Trophoblast cell (in vitro differentiated cells and primary cell): Measurements from ENCODE around the gene IQUB.
"Not testable (repeated sequence)": the region's sequence is repeated elsewhere in the genome, so short reads cannot be mapped to it uniquely, and the experiment has no call there.

Source experiments
- DNase-seq, 2 donors: peaks; one replicate each; pipeline ENCODE4 v3.0.0-alpha.2; 2016
- H2AFZ ChIP-seq: 2 replicates; pipeline ENCODE4 v1.6.1; 2013; ENCODE audit warnings: low read length, moderate library complexity, mild to moderate bottlenecking; ENCODE audit not compliant: insufficient read depth, poor library complexity
- H2AK5ac ChIP-seq: 2 replicates; pipeline ENCODE4 v1.6.1; 2013; ENCODE audit warnings: mild to moderate bottlenecking, low read length
- H2BK120ac ChIP-seq: 2 replicates; pipeline ENCODE4 v1.6.1; 2013; ENCODE audit warnings: low read length, mild to moderate bottlenecking, moderate library complexity; ENCODE audit not compliant: insufficient read depth, poor library complexity
- H2BK12ac ChIP-seq: 2 replicates; pipeline ENCODE4 v1.6.1; 2013; ENCODE audit warnings: mild to moderate bottlenecking, low read length, moderate library complexity
- H2BK5ac ChIP-seq: 2 replicates; pipeline ENCODE4 v1.6.1; 2013; ENCODE audit warnings: low read length, low read depth, moderate library complexity, mild to moderate bottlenecking; ENCODE audit not compliant: poor library complexity
- H3K14ac ChIP-seq: 2 replicates; pipeline ENCODE4 v1.6.1; 2013; ENCODE audit warnings: mild to moderate bottlenecking, low read length
- H3K18ac ChIP-seq: 2 replicates; pipeline ENCODE4 v1.6.1; 2013; ENCODE audit warnings: mild to moderate bottlenecking, low read length
- H3K23ac ChIP-seq: 2 replicates; pipeline ENCODE4 v1.6.1; 2013; ENCODE audit warnings: low read length
- H3K27ac ChIP-seq: 2 replicates; pipeline ENCODE4 v1.5.1; 2013; ENCODE audit warnings: low read depth, mild to moderate bottlenecking, inconsistent platforms, low read length, moderate library complexity
- H3K27me3 ChIP-seq: 2 replicates; pipeline ENCODE4 v1.6.1; 2013; ENCODE audit warnings: inconsistent platforms, mild to moderate bottlenecking, low read length, moderate library complexity; ENCODE audit not compliant: insufficient read depth
- H3K36me3 ChIP-seq, 2 experiments: 1 replicate in 1 of 2; 2 replicates in 1 of 2; pipeline ENCODE4 v1.6.1; 2013; ENCODE audit warnings: low read length in 2 of 2, mild to moderate bottlenecking in 2 of 2, moderate library complexity in 1 of 2; ENCODE audit not compliant: insufficient read depth in 2 of 2, control insufficient read depth in 1 of 2
- H3K4ac ChIP-seq: 2 replicates; pipeline ENCODE4 v1.6.1; 2013; ENCODE audit warnings: low read depth, mild to moderate bottlenecking, low read length, moderate library complexity
- H3K4me1 ChIP-seq, 2 experiments: 1 replicate in 1 of 2; 2 replicates in 1 of 2; pipeline ENCODE4 v1.6.1; 2013; ENCODE audit warnings: low read length in 2 of 2, mild to moderate bottlenecking in 2 of 2, moderate library complexity in 1 of 2; ENCODE audit not compliant: insufficient read depth in 2 of 2, control insufficient read depth in 1 of 2
- H3K4me2 ChIP-seq: 2 replicates; pipeline ENCODE4 v1.6.1; 2013; ENCODE audit warnings: inconsistent platforms, mild to moderate bottlenecking, low read length, moderate library complexity
- H3K4me3 ChIP-seq: 2 replicates; pipeline ENCODE4 v1.5.1; 2013; ENCODE audit warnings: mild to moderate bottlenecking, low read depth, low read length, inconsistent platforms
- H3K79me1 ChIP-seq: one replicate; pipeline ENCODE4 v1.6.1; 2013; ENCODE audit warnings: low read length
- H3K79me2 ChIP-seq: 2 replicates; pipeline ENCODE4 v1.6.1; 2013; ENCODE audit warnings: low read length, mild to moderate bottlenecking; ENCODE audit not compliant: control insufficient read depth, insufficient read depth, poor library complexity
- H3K9ac ChIP-seq: 2 replicates; pipeline ENCODE4 v1.6.1; 2013; ENCODE audit warnings: mild to moderate bottlenecking, low read length
- H3K9me3 ChIP-seq: 2 replicates; pipeline ENCODE4 v1.6.1; 2013; ENCODE audit warnings: low read depth, mild to moderate bottlenecking, control low read depth, inconsistent platforms, low read length; ENCODE audit not compliant: insufficient read depth
- H4K12ac ChIP-seq: 2 replicates; pipeline ENCODE4 v1.6.1; 2013; ENCODE audit warnings: low read depth, mild to moderate bottlenecking, low read length, moderate library complexity
- H4K8ac ChIP-seq: 2 replicates; pipeline ENCODE4 v1.6.1; 2013; ENCODE audit warnings: low read depth, mild to moderate bottlenecking, low read length, moderate library complexity
- H4K91ac ChIP-seq: one replicate; pipeline ENCODE4 v1.6.1; 2013; ENCODE audit warnings: low read depth, mild to moderate bottlenecking, low read length, moderate library complexity
- WGBS: extraction: QIAGEN DNeasy Blood & Tissue Kit; methylation state at CpG from one replicate; pipeline ENCODE4 v1.1.7; 2013; ENCODE audit warnings: missing lambda C conversion rate; ENCODE audit not compliant: insufficient read length, insufficient coverage; ENCODE audit errors: extremely low coverage; 5-methylcytosine and 5-hydroxymethylcytosine counted together

The IQUB gene

GRCh38 chr7:123553159-123553558 is 18.8 kb upstream of the IQUB start:
- H4K8ac ChIP-seq: no peak overlapping the region
- H3K14ac ChIP-seq: no peak overlapping the region
- no peak overlapping the region for H3K4me2 ChIP-seq
- no peak for DNase-seq
- no peak overlapping the region for H3K4ac ChIP-seq
- peaks cover 2% of the 10 kb centered on the region for H3K9me3 ChIP-seq
- H3K36me3 ChIP-seq: peaks cover 4 to 12% of the 10 kb centered on the region in 2 experiments
- peaks cover 3% of the 10 kb centered on the region for H3K79me2 ChIP-seq
- H3K4me3 ChIP-seq: no peak overlapping the region
- H2BK5ac ChIP-seq: no peak overlapping the region
- no peak overlapping the region for H3K27ac ChIP-seq
- H4K12ac ChIP-seq: no peak overlapping the region
- no peaks in the 10 kb centered on the region for H3K27me3 ChIP-seq
- H3K79me1 ChIP-seq: peaks cover 5% of the 10 kb centered on the region
- H3K23ac ChIP-seq: no peak overlapping the region
- H3K4me1 ChIP-seq: no peaks in the 10 kb centered on the region
- H2BK120ac ChIP-seq: no peak overlapping the region
- no peak overlapping the region for H4K91ac ChIP-seq
- H2AFZ ChIP-seq: no peak overlapping the region
- H3K9ac ChIP-seq: no peak overlapping the region
- no CpG with 5 or more reads among the region's 3 CpGs for WGBS
- H2BK12ac ChIP-seq: no peak overlapping the region
- H3K18ac ChIP-seq: no peak overlapping the region
- H2AK5ac ChIP-seq: no peak overlapping the region

DNA sequence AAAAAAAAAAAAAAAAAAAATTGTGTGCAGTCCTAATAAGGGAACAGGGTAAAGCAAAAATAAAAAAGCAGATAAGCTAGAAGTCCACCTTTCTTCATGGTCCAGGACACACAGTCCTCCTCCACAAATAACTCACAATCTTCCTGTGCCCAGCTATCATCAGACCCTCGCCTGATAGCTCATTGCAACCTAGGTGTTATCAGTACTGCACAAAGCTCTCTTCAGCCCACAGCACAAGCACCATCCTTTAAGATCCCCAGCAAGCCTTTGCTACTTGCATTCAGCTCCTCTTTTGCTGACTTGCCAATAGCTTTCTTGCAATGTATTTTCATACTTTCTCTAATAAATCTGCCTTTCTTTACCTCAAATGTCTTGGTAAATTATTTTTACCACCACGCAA is 18.2 kb upstream of the IQUB start:
- H4K12ac ChIP-seq: no peak overlapping the region
- H3K18ac ChIP-seq: no peak overlapping the region
- peaks cover 3% of the 10 kb centered on the region for H3K79me2 ChIP-seq
- no peaks in the 10 kb centered on the region for H3K27me3 ChIP-seq
- no peak overlapping the region for H3K4me2 ChIP-seq
- H3K36me3 ChIP-seq: peaks cover 4 to 12% of the 10 kb centered on the region in 2 experiments
- peaks cover 3% of the 10 kb centered on the region for H3K79me1 ChIP-seq
- H3K9ac ChIP-seq: no peak overlapping the region
- no peak overlapping the region for H2AK5ac ChIP-seq
- no peak for DNase-seq
- H2BK5ac ChIP-seq: no peak overlapping the region
- no peak overlapping the region for H4K91ac ChIP-seq
- no peak overlapping the region for H4K8ac ChIP-seq
- H3K4me1 ChIP-seq: no peaks in the 10 kb centered on the region
- H2BK120ac ChIP-seq: no peak overlapping the region
- no CpG with 5 or more reads among the region's 2 CpGs for WGBS
- no peak overlapping the region for H2AFZ ChIP-seq
- H3K23ac ChIP-seq: no peak overlapping the region
- H3K4ac ChIP-seq: no peak overlapping the region
- H3K27ac ChIP-seq: no peak overlapping the region
- peaks cover 2% of the 10 kb centered on the region for H3K9me3 ChIP-seq
- no peak overlapping the region for H3K4me3 ChIP-seq
- no peak overlapping the region for H3K14ac ChIP-seq
- no peak overlapping the region for H2BK12ac ChIP-seq

GRCh38 chr7:123552134-123552533 is 17.7 kb upstream of the IQUB start:
- not testable (repeated sequence) for H3K4me1 ChIP-seq, H3K23ac ChIP-seq, H3K9me3 ChIP-seq, H2AK5ac ChIP-seq, H2AFZ ChIP-seq, H3K79me1 ChIP-seq, H3K79me2 ChIP-seq, H3K18ac ChIP-seq, H3K27ac ChIP-seq, H4K91ac ChIP-seq, H3K4me2 ChIP-seq, H3K14ac ChIP-seq, H2BK12ac ChIP-seq, DNase-seq, H4K12ac ChIP-seq, H2BK120ac ChIP-seq, H2BK5ac ChIP-seq, H3K27me3 ChIP-seq, H3K4ac ChIP-seq, H4K8ac ChIP-seq, H3K4me3 ChIP-seq, H3K9ac ChIP-seq
- H3K36me3 ChIP-seq: peaks cover 4 to 12% of the 10 kb centered on the region in 2 experiments

GRCh38 chr7:123548406-123548805 is 14.0 kb upstream of the IQUB start:
- Histone ChIP-seq H2BK12ac (no peak overlapping the region), H3K4me2 (no peak overlapping the region), H3K18ac (no peak overlapping the region), H3K9ac (no peak overlapping the region), H4K12ac (no peak overlapping the region), H3K23ac (no peak overlapping the region), H3K9me3 (no peaks in the 10 kb centered on the region), H3K36me3 (peaks cover 4 to 9% of the 10 kb centered on the region in 2 experiments), H3K4ac (no peak overlapping the region), H4K91ac (no peak overlapping the region), H3K4me1 (no peaks in the 10 kb centered on the region), H3K14ac (no peak overlapping the region), H3K4me3 (no peak overlapping the region), H2BK120ac (no peak overlapping the region), H3K79me2 (no peaks in the 10 kb centered on the region), H3K27ac (no peak overlapping the region), H3K79me1 (no peaks in the 10 kb centered on the region), H2BK5ac (no peak overlapping the region), H2AK5ac (no peak overlapping the region), H4K8ac (no peak overlapping the region), H2AFZ (no peak overlapping the region), H3K27me3 (no peaks in the 10 kb centered on the region)
- DNase-seq: no peak
- whole genome bisulfite sequencing: no CpG with 5 or more reads among the region's 1 CpG
